Cortex of kidney (tissue), 1 donor: ENCODE data around the gene TGFBR2.
"Not testable (repeated sequence)": the region's sequence is repeated elsewhere in the genome, so short reads cannot be mapped to it uniquely, and the experiment has no call there.

Experiments used
- DNase-seq: peaks from one replicate; lab custom pipeline; 2025; lab: John Stamatoyannopoulos, UW

Gene TGFBR2

DNA sequence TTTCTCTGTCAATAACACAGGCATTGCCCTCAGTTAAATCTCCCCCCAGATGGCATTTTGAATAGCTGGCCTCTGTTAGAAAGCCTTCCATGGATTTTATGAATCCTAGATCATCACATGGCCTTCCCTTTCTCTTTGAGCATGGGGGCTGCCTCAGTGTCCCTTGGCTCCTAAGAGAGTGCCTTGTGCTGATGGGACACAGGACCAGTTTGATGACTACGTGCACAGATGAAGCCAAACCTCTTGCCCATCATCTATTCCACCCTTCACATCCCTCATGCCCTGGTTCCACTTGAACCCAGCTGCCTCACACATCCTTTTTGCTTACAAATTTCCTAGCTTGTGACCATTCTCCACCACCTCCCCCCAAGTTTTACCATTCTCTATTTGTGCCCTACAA, 12.9 kb downstream of the TGFBR2 start:
- no peak for DNase-seq

GRCh38 chr3:30620402-30621360, 14.3 kb downstream of the TGFBR2 start:
- no peak for DNase-seq

GRCh38 chr3:30621576-30621975, 15.2 kb downstream of the TGFBR2 start:
- DNase-seq, result no peak

DNA sequence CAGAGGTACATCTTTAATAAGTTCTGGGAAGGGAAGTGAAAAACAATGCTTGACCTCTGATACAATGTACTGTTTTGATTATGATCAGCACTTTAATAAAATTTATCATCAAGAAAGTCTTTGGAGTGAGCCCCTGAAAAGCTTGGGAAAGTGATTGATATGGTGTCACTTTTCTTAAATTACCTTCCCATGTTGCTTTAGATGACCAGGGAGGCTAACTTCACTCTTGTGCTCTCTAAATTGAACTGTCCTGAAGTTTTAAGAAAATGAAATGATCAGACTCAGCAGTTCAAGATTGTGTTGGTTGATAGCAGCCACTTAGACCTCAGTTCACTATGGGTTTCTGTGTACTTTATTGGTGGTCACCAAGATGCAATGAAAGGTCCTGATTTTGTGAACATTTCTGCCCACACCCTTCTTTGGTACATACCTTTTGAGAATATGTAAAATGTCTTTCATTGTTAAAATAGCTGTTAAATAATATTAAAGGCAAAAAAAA, 15.7 kb downstream of the TGFBR2 start:
- DNase-seq, result no peak

- no peak for DNase-seq
Observed at GRCh38 chr3:30622790-30623189, 16.4 kb downstream of the TGFBR2 start.

DNA sequence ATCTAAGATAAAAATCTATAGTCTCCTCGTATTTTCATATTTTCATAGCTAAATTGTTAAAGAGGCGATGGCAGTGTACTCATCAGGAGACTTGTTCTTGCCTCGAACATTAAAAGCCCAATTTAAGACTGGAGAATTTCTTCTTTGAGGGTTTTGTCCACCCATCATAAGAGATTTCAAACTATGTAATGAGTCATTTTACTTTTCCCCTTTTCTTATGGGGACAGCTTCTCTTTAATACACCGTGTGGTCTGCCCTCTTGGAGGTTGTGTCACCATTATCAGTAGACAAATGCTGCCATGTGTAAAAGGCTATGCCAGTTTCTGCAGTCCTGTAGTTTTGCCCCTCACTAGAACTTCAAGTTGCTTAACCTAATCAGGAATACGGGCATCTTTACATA, 16.9 kb downstream of the TGFBR2 start:
- DNase-seq, result no peak

DNA sequence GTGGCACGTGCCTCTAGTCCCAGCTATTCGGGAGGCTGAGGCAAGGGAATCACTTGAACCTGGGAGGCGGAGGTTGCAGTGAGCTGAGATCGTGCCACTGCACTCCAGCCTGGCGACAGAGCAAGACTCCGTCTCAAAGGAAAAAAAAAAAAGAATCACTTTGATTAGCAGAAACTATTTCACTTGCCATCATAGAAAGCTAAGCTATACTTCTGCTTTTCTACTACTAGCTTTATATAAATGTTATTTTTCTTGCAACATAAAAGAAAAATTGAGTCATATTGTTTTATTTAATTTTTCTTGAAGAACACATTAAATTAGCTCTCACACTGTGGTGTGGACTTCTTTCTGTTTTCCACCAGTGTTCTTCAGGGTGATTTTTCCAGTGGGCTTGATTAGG, 18.1 kb downstream of the TGFBR2 start:
- DNase-seq, result not testable (repeated sequence)

DNA sequence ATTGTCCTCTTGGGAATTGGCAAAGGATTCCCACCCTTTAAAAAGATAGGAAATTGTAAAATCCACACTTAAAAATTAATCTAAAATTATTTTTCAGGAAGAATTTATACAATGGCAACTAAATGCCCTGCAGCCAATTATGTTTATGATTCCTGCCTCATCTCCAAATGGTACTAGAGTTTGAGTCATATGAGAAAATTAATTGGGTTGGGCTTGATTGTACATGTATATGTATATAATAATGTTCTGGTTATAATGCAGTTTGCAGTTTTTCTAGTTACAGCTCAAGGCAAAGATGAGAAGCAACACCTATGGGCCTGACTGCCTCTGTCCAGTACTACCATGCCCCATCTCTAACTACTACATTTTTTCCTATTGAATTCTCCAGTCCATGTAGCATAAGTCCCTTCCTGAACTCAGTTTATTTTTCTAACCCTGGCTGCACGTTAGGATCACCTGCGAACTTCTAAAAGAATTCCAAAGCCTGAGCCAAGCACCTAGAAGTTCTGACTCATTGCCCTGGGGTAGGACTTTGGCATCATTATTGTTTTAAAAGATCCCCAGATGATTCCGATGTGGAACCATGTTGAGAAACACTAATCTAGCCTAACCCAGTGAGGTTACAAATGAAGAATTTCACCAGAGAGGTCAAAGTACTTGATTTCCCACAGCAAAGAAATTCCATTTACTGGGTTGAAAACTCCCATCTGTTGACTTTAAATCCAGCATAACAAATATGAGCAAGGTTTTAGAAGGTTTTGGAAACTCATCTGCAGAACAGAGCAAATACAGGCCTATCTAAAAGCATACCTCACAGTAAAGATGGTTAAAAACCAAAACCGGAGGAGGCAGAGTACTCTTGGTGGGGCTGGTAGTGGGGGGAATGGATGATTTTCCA, 19.4 kb downstream of the TGFBR2 start:
- no peak for DNase-seq

DNA sequence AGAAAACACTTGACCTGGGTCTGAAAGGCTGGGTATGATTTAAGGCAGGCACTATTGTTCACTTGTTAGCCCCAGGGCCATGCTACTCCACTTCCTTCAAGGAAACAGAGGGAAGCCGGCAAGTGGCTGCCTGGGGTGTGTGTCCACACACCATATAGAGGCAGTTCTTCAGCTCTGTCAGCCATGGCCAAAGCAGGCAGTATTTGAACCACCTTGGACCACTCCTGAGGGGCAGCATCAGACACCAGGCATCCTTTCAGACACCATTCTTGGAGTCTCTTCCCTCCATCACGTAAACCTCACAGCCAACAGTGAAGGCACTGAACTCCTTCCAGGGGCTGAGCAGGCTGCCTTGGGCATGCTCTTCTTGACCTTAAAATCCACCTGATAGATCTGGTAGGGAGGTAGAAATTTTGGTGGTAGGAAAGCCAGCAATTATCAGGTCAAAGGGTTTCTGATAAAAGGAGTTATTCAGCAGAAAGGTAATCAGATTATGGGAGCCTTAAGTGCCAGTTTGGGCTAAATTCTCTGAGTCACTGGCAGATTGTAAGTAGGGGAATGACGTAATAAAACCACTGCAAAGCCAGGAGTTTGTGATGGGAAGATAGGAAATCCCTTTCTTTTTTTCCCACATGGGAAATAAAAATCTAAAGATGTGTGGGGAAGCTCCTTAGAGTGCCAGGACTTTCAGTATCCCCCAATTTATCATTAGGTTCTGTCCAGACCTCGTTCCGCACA, 20.2 kb downstream of the TGFBR2 start:
- DNase-seq, result no peak

- DNase-seq, result no peak
Observed at GRCh38 chr3:30628205-30628900, 22.0 kb downstream of the TGFBR2 start.

- DNase-seq, result no peak
Observed at GRCh38 chr3:30628901-30629590, 22.6 kb downstream of the TGFBR2 start.

GRCh38 chr3:30629746-30630145, 23.3 kb downstream of the TGFBR2 start:
- no peak for DNase-seq

DNA sequence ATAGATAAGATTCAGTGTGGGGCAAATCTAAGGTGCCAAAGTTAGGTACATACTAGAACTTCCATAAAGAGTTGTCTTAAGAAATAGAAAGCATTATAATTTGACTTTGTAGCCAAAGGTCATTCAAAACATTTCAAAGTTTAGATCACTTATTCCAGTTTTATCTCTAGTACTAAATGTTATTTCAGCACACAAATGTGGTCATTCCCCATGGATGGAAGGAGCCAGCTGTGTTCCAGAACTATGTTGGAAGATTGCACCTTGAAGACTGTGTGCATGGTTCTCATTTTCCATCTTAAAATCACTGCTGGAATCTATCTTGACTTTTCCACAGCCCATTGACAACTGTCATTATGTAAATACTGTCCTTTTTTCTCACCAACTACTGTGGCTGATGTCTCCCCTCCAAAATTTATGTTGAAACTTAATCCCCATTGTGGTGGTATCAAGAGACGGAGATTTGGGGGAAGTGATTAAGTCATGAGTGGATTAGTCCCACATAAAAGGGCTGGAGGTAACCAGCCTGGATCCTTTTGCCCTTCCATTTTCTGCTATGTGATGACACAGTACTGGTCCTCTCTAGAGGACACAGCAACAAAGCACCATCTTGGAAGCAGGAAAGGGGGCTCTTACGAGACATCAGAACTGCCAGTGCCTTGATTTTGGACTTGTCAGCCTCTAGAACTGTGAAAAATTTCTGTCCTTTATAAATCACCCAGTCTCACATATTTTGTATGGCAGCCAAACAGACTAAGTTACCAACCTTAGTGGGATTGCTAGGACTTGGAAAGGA, 24.0 kb downstream of the TGFBR2 start:
- no peak for DNase-seq

GRCh38 chr3:30631243-30631904, 25.0 kb downstream of the TGFBR2 start:
- no peak for DNase-seq

- no peak for DNase-seq
Observed at GRCh38 chr3:30632065-30632464, 25.7 kb downstream of the TGFBR2 start.

- no peak for DNase-seq
Observed at GRCh38 chr3:30632521-30632920, 26.1 kb downstream of the TGFBR2 start.

DNA sequence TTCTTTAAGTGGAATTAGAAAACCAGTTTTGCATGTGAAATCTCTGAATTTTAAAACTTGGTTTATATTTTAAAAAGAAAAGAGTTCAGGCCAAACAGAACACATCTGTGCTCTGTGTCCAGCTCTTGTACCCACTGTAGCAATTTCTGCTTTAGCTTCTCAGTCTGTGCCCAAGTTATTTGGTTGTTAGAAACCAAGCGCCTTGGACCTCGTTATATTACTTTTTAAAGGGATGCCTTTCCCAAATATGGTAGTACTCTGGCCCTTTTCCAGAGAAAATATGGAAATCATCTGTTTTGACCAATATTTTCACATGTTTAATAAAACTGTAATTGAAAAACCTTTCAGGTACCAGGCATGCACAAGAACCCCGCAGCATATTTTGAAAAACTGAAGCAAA, 27.3 kb downstream of the TGFBR2 start:
- no peak for DNase-seq

- DNase-seq, result no peak
Observed at GRCh38 chr3:30634761-30635735, 28.6 kb downstream of the TGFBR2 start.
